DOHH2 (cell line): ENCODE results near the gene PELI2.

Source experiments
- CTCF ChIP-seq: fragments of 200-600 bp; sonication (generic); IDR thresholded peaks from one replicate; pipeline ENCODE4 v1.5.1; 2014; ENCODE audit warnings: antibody characterized with exemption, mild to moderate bottlenecking, low read depth, low read length; ENCODE audit not compliant: poor library complexity, severe bottlenecking
- EZH2phosphoT487 ChIP-seq: fragments of 200-600 bp; sonication (generic); IDR thresholded peaks from 2 replicates; pipeline ENCODE4 v1.6.1; 2017; ENCODE audit warnings: borderline replicate concordance, mild to moderate bottlenecking, antibody characterized with exemption, low read length, moderate library complexity, mixed read lengths

GRCh38 chr14:56182410-56182809 is 64.2 kb downstream of the PELI2 start:
- no peak for TF ChIP-seq CTCF
- no peak for TF ChIP-seq EZH2phosphoT487
